HepG2 (cell line): ENCODE data around the gene CST3. TPM values are rescaled to one million over a fixed set of nuclear protein-coding genes. Genes with fewer than 3 reads are reported as not detected.

Source experiments
- AGO2 ChIP-seq: fragments of 200-400 bp; formaldehyde crosslinking; optimal IDR thresholded peaks from 2 replicates; pipeline ENCODE3; 2017; ENCODE audit warnings: mild to moderate bottlenecking, low read depth, low read length, moderate library complexity
- ARID3A ChIP-seq: IDR thresholded peaks from 2 replicates; pipeline ENCODE4 v1.6.1; 2012; ENCODE audit warnings: low read depth, low read length, improper control_type of control experiment
- ASH2L ChIP-seq: fragments of 300-600, 200-600 bp; sonication (generic); IDR thresholded peaks from 2 replicates; pipeline ENCODE4 v1.7.0; 2017; ENCODE audit warnings: low read depth, mild to moderate bottlenecking, moderate library complexity, mixed read lengths, low read length; ENCODE audit not compliant: insufficient read length
- ATF7 ChIP-seq, 2 experiments: fragments of 450-650 bp in 1 of 2; sonication (generic) in 1 of 2; formaldehyde crosslinking in 1 of 2; IDR thresholded peaks; 2 replicates each; pipeline versions ENCODE4 v1.4.0 to v1.6.1; 2016 to 2020; ENCODE audit warnings: antibody characterized with exemption in 1 of 2, mild to moderate bottlenecking in 1 of 2, missing genetic modification reagents in 1 of 2
- EZH2 ChIP-seq: conservative IDR thresholded peaks from 2 replicates; pipeline ENCODE4 v1.6.1; 2012; ENCODE audit warnings: mild to moderate bottlenecking, low read depth, low read length, moderate library complexity
- FOSL2 ChIP-seq: sonication (generic); formaldehyde crosslinking; IDR thresholded peaks from 2 replicates; pipeline ENCODE4 v1.4.0; 2020; ENCODE audit warnings: missing genetic modification reagents
- GFI1 ChIP-seq: sonication (generic); formaldehyde crosslinking; IDR thresholded peaks from 2 replicates; pipeline ENCODE4 v1.5.0; 2020; ENCODE audit warnings: missing genetic modification reagents, mild to moderate bottlenecking, borderline replicate concordance
- ISL2 ChIP-seq: sonication (generic); formaldehyde crosslinking; IDR thresholded peaks from 2 replicates; pipeline ENCODE4 v1.5.0; 2020; ENCODE audit warnings: missing genetic modification reagents
- KDM5B ChIP-seq: sonication (generic); formaldehyde crosslinking; IDR thresholded peaks from 2 replicates; pipeline ENCODE4 v1.4.0; 2020; ENCODE audit warnings: missing genetic modification reagents, mild to moderate bottlenecking, borderline replicate concordance
- NR2F2 ChIP-seq: IDR thresholded peaks from 2 replicates; pipeline ENCODE4 v1.6.1; 2012; ENCODE audit warnings: low read depth, inconsistent platforms, borderline replicate concordance
- SETDB1 ChIP-seq: sonication (generic); formaldehyde crosslinking; IDR thresholded peaks from 2 replicates; pipeline ENCODE4 v1.5.1; 2020; ENCODE audit warnings: missing genetic modification reagents, mild to moderate bottlenecking, borderline replicate concordance
- TMF1 ChIP-seq: sonication (generic); formaldehyde crosslinking; IDR thresholded peaks from 2 replicates; pipeline ENCODE4 v1.8.1; 2022; ENCODE audit warnings: low read depth, missing genetic modification reagents
- ZBTB43 ChIP-seq: sonication (generic); formaldehyde crosslinking; conservative IDR thresholded peaks from 2 replicates; pipeline ENCODE4 v1.4.0; 2020; ENCODE audit warnings: missing genetic modification reagents
- ZEB1 ChIP-seq: IDR thresholded peaks from 2 replicates; pipeline ENCODE4 v1.6.1; 2012; ENCODE audit warnings: mild to moderate bottlenecking, low read depth, inconsistent platforms; ENCODE audit not compliant: insufficient replicate concordance
- ZNF136 ChIP-seq: sonication (generic); formaldehyde crosslinking; IDR thresholded peaks from 2 replicates; pipeline ENCODE4 v1.8.1; 2022; ENCODE audit warnings: low read depth, mild to moderate bottlenecking, moderate library complexity, missing genetic modification reagents
- ZNF331 ChIP-seq: sonication (generic); formaldehyde crosslinking; IDR thresholded peaks from 2 replicates; pipeline ENCODE4 v1.4.0; 2020; ENCODE audit warnings: missing genetic modification reagents
- ZNF569 ChIP-seq: sonication (generic); formaldehyde crosslinking; IDR thresholded peaks from 2 replicates; pipeline ENCODE4 v1.5.0; 2020; ENCODE audit warnings: mild to moderate bottlenecking, missing genetic modification reagents, moderate library complexity, borderline replicate concordance
- ZNF616 ChIP-seq: sonication (generic); formaldehyde crosslinking; IDR thresholded peaks from 2 replicates; pipeline ENCODE4 v1.5.0; 2020; ENCODE audit warnings: low read depth, mild to moderate bottlenecking, missing genetic modification reagents
- ZNF704 ChIP-seq: sonication (generic); formaldehyde crosslinking; IDR thresholded peaks from 2 replicates; pipeline ENCODE4 v1.8.1; 2023; ENCODE audit warnings: mild to moderate bottlenecking, inconsistent platforms, moderate library complexity, missing genetic modification reagents, borderline replicate concordance
- ZSCAN25 ChIP-seq: sonication (generic); formaldehyde crosslinking; IDR thresholded peaks from 2 replicates; pipeline ENCODE4 v1.8.0; 2022; ENCODE audit warnings: mild to moderate bottlenecking, missing genetic modification reagents
- polyA plus RNA-seq, 8 experiments: library from polyadenylated mRNA; depleted of rRNA in 3 of 8; stranded (reverse) in 7 of 8; unstranded in 1 of 8; fragments of >200 nt; fragmentation: Illumina TruSeq in 4 of 8; extraction: Trizol in 4 of 8; gene quantifications; 2 replicates each; pipeline versions ENCODE4 v1.2.1 to v1.2.3, GENCODE V29; 2011 to 2016; ENCODE audit warnings: low read depth in 4 of 8, missing spikeins in 1 of 8, mixed read lengths in 1 of 8; ENCODE audit not compliant: insufficient read depth in 1 of 8
- total RNA-seq, 5 experiments: library from RNA; depleted of rRNA; stranded (reverse); fragments of >200 nt; fragmentation: Illumina TruSeq; extraction: Trizol; gene quantifications; 2 replicates each; pipeline ENCODE4 v1.2.3, GENCODE V29; 2016; ENCODE audit warnings: low read depth in 1 of 5
- TF ChIP-seq, protein P1 (sequence below): IDR thresholded peaks from 2 replicates; pipeline ENCODE4 v1.6.1; 2016; ENCODE audit warnings: missing genetic modification reagents, missing compliant biosample characterization
- TF ChIP-seq, protein P2 (sequence below): sonication (generic); formaldehyde crosslinking; IDR thresholded peaks from 2 replicates; pipeline ENCODE4 v1.8.0; 2022; ENCODE audit warnings: missing genetic modification reagents, mild to moderate bottlenecking, inconsistent platforms, borderline replicate concordance

Gene CST3
- total and polyA plus RNA-seq, 2 of the 13 experiments (the other 11 are each of a cell fraction or from before 2014, with no cell fraction given) = 690 to 1,005 TPM

DNA sequence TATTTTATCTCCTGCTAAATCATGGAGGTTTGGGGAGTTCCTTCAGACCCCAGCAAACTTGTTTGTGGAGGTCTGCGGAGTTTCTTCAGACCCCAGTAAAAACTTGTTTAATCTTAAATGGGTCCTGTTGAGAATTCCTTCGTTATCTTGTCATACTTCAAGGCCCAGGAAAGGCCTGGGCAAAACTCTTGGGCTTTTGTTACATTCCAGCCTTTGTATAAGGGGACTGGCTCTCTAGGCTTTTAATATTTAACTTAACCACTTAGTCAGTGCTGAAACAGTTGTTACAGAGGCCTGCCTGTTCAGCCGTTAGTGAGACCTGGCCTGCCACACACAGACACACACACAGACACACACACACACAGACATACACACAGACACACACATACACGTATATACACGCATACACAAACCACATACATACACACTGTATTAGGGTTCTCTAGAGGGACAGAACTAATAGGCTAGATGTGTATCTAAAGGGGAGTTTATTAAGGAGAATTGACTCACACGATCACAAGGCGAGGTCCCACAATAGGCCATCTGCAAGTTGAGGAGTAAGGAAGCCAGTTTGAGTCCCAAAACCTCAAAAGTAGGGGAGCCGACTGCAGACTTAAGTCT, 21.3 kb upstream of the CST3 start (continued):
- TF ChIP-seq ZEB1 = peak; percentile 66
- TF ChIP-seq SETDB1 (CRISPR knock-in tag) = no peak
- TF ChIP-seq ZNF136 = no peak
- peak; percentile 51; the same call in 1 of the 2 replicates for TF ChIP-seq ZNF331
- no peak for TF ChIP-seq ATF7 (IDR thresholded peaks at IDR 0.05)
- no peak for TF ChIP-seq ATF7 (CRISPR knock-in tag; IDR thresholded peaks at IDR 0.05)
- TF ChIP-seq FOSL2 = peak; percentile 43
- no peak for TF ChIP-seq AGO2
- TF ChIP-seq NR2F2 = 0 out of 2 replicates have a peak, but pooled peaks have one; percentile 17
- TF ChIP-seq ZNF616 (CRISPR knock-in tag) = 0 out of 2 replicates have a peak, but pooled peaks have one; percentile 19
- 0 out of 2 replicates have a peak, but pooled peaks have one; percentile 45 for TF ChIP-seq KDM5B (CRISPR knock-in tag)
- 0 out of 2 replicates have a peak, but pooled peaks have one; percentile 16 for TF ChIP-seq GFI1 (CRISPR knock-in tag)
- TF ChIP-seq, protein P1, sequence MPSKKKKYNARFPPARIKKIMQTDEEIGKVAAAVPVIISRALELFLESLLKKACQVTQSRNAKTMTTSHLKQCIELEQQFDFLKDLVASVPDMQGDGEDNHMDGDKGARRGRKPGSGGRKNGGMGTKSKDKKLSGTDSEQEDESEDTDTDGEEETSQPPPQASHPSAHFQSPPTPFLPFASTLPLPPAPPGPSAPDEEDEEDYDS (CRISPR knock-in tag) = peak; percentile 72
- TF ChIP-seq ZSCAN25 = peak; percentile 64; the same call in 1 of the 2 replicates
- TF ChIP-seq ZBTB43 (CRISPR knock-in tag) = peak; percentile 95
- no peak for TF ChIP-seq EZH2
- TF ChIP-seq, protein P2, sequence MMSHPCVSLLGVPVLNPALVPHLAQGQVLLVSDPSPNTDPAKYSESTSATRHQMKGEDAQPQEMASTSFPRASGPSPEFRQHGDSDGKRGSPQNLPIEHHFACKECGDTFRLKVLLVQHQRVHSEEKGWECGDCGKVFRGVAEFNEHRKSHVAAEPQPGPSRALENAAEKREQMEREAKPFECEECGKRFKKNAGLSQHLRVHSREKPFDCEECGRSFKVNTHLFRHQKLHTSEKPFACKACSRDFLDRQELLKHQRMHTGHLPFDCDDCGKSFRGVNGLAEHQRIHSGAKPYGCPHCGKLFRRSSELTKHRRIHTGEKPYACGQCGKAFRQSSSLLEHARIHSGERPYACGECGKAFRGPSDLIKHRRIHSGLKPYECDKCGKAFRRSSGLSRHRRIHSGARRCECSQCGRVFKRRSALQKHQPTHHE (CRISPR knock-in tag) = 0 out of 2 replicates have a peak, but pooled peaks have one; percentile 33
- 0 out of 2 replicates have a peak, but pooled peaks have one; percentile 42 for TF ChIP-seq TMF1 (CRISPR knock-in tag)
- no peak for TF ChIP-seq ASH2L
- no peak; the same call in 1 of the 2 replicates for TF ChIP-seq ZNF704
- TF ChIP-seq ZNF569 (CRISPR knock-in tag) = peak; percentile 66; the same call in 1 of the 2 replicates
- peak; percentile 58 for TF ChIP-seq ISL2 (CRISPR knock-in tag)
- TF ChIP-seq ARID3A = peak; percentile 19; the same call in 1 of the 2 replicates
